ENCODE results near the gene TMEM198. TPM values are rescaled to one million over a fixed set of nuclear protein-coding genes. Genes with fewer than 3 reads are reported as not detected.

Gene TMEM198
- total RNA-seq, 1 donor from 2014 or later: 1.5 TPM

DNA sequence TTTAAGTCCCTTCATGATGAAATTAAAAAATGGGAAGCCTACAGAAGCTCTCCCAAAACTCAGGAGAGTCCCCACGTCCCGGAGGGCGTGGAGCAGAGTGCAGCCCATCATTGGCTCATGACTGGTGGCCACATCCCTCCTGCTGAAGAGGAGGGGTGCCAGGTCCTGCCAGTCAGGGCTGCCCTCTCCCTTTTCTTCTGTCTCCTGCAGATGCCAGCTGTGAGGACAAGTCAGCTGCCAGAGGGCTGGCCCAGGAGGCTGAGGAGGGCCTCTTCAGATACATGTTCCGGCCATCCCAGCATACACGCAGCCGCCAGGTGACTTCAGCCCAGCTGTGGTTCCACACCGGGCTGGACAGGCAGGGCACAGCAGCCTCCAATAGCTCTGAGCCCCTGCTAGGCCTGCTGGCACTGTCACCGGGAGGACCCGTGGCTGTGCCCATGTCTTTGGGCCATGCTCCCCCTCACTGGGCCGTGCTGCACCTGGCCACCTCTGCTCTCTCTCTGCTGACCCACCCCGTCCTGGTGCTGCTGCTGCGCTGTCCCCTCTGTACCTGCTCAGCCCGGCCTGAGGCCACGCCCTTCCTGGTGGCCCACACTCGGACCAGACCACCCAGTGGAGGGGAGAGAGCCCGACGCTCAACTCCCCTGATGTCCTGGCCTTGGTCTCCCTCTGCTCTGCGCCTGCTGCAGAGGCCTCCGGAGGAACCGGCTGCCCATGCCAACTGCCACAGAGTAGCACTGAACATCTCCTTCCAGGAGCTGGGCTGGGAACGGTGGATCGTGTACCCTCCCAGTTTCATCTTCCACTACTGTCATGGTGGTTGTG lies 30.9 kb downstream of the TMEM198 start:
- TF ChIP-seq POLR2AphosphoS5 (IDR thresholded peaks at IDR 0.05; ENCODE audit: insufficient read depth in 1 of 2, low read depth in 1 of 2): no peak
- peaks cover 14% of the 10 kb centered on the region for H3K4me1 ChIP-seq
- intact Hi-C loops (cut with DNase I): no loop called here

DNA sequence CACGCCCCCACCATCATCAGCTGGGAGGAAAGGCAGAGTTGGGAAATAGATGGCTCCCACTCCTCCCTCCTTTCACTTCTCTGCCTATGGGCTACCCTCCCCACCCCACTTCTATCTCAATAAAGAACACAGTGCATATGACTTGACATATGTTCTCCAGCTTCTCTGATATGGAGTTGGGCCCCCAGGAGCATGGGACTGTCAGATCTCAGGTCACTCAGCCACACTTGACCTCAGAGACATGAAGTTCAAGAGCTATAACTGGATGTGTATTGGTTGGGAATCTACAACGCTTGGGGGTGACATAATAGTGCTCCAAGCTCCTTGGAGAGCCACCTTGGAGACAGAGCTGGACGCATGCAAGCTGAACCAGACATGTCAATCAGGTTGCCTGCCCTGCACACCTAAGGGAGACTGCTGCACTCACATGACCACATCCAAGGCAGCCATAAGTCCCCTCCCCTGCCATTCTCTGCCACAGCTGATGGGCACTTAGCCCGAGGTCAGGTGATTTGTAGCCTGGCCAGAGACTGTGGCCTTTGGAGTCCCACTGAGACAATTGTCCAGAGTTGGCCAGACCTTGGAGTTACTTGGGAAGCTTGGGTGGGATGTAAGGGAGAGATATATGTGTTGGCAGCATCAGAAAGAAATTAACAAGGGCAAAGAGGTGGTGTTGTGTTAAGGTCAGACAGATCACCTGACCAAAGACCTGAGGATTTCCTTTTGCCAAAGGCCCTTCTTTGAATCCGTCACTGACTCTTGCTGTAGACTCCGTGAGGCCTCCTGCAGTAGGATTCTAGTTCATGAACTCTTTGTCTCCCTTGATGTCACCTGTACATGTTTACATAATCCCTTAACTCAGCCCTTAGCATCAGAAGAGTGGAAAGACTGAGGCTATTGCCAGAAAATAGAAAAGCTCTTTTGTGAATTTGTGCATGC lies 32.0 kb downstream of the TMEM198 start:
- TF ChIP-seq, protein P1, sequence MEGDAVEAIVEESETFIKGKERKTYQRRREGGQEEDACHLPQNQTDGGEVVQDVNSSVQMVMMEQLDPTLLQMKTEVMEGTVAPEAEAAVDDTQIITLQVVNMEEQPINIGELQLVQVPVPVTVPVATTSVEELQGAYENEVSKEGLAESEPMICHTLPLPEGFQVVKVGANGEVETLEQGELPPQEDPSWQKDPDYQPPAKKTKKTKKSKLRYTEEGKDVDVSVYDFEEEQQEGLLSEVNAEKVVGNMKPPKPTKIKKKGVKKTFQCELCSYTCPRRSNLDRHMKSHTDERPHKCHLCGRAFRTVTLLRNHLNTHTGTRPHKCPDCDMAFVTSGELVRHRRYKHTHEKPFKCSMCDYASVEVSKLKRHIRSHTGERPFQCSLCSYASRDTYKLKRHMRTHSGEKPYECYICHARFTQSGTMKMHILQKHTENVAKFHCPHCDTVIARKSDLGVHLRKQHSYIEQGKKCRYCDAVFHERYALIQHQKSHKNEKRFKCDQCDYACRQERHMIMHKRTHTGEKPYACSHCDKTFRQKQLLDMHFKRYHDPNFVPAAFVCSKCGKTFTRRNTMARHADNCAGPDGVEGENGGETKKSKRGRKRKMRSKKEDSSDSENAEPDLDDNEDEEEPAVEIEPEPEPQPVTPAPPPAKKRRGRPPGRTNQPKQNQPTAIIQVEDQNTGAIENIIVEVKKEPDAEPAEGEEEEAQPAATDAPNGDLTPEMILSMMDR (IDR thresholded peaks at IDR 0.05): no peak
- TF ChIP-seq POLR2AphosphoS5 (IDR thresholded peaks at IDR 0.05; ENCODE audit: insufficient read depth in 1 of 2, low read depth in 1 of 2) (no peak), POLR2A (IDR thresholded peaks at IDR 0.05) (no peak)
- peaks cover 7% of the 10 kb centered on the region for H3K4me1 ChIP-seq
- intact Hi-C loops (cut with DNase I): no loop called here
- H3K27ac ChIP-seq: no peak overlapping the region
- no peak for DNase-seq (ENCODE audit: extremely low spot score in 2 of 2)
- H3K4me3 ChIP-seq: no peak overlapping the region
- H3K36me3 ChIP-seq: no peaks in the 10 kb centered on the region
- H3K27me3 ChIP-seq: no peaks in the 10 kb centered on the region
- H3K9me3 ChIP-seq: no peaks in the 10 kb centered on the region

More for the DNA sequence above, 30.9 kb downstream of the TMEM198 start:
- Histone ChIP-seq H3K36me3 (no peaks in the 10 kb centered on the region), H3K4me3 (no peak overlapping the region), H3K27me3 (no peaks in the 10 kb centered on the region), H3K9me3 (no peaks in the 10 kb centered on the region), H3K27ac (no peak overlapping the region)
- DNase-seq (ENCODE audit: extremely low spot score in 2 of 2): no peak

DNA sequence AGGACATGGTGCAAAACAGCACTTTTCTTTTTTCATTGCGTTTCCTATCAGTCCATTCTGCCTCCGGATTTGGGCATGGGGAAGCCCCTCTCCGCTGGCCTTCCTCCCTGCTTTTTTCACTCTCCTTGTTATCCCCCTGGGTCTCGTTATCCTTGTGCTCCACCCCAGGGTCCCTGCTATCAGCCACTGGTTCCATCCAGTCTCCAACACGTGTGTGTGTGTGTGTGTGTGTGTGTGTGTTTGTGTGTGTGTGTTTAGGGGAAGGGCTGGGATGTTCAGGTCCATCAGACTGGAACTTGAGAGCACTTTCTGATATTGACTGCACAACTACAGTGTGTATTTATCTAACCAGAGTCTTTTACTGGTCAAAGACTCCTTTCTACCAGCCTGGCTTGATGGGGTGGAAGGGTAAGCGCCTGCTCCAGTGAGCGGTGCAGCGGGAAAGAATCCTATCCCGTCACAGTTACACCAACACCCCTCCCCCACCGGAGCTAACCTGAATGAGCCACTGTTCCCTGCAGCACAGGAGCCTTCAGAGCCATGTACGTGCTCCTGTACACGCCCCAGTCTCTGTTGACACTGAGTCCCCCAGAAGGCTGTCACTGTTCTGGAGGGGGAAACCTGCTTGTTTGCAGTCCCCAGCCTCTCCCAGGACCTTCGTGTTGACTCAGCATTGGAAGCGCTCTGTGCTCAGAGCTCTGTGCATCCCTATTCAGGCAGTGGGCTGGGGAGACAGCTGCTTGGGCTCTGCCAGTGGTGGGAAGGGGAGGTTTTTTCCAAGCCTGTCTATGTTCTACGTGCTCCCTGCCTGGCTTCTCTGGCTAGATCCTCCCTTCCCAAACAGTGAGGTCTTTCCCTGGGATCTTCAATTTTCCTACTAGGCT lies 32.9 kb downstream of the TMEM198 start:
- DNase-seq (ENCODE audit: extremely low spot score in 2 of 2): no peak
- H3K27me3 ChIP-seq: no peaks in the 10 kb centered on the region
- peaks cover 2% of the 10 kb centered on the region for H3K4me1 ChIP-seq
- H3K27ac ChIP-seq: no peak overlapping the region
- H3K36me3 ChIP-seq: no peaks in the 10 kb centered on the region
- intact Hi-C loops (cut with DNase I): no loop called here
- TF ChIP-seq, protein P1 (IDR thresholded peaks at IDR 0.05): no peak
- TF ChIP-seq POLR2AphosphoS5 (IDR thresholded peaks at IDR 0.05; ENCODE audit: insufficient read depth in 1 of 2, low read depth in 1 of 2) (no peak), POLR2A (IDR thresholded peaks at IDR 0.05) (no peak)
- no peak overlapping the region for H3K4me3 ChIP-seq
- no peaks in the 10 kb centered on the region for H3K9me3 ChIP-seq

DNA sequence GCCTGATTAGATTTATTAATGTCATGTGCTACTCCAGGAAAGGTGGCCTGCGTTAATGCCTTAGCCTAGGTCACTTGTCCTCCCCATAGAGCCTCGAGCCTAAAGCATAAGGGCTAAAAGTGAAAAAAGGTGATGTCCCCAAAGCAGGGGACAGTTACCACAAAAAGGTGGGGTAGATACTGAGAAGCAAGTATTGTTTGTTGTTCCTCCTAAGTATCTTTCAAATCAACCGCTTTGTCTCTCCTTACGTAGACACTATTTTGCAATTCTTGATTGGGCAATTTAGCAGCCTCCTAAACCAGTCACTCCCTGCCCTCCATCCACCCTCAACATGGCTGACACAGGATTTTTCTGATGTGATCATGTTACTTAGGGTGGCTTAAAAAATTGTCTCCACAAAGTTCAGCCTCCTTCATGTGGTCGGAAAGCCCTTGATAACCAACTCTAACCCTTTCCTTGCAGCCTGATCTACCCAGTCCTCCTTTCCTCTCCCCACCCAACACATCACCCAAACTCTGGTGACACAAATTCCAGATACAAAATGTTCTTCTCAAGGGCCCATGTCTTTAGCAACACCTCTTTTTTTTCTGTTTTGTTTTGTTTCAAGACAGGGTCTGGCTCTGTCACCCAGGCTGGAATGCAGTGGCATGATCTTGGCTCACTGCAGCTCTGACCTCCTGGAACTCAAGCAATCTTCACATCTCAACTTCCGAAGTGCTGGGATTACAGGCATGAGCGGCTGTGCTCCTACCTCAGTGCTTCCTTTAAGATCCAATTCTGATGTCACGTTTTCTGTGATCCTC lies 35.2 kb downstream of the TMEM198 start:
- no peak for TF ChIP-seq POLR2A (IDR thresholded peaks at IDR 0.05)
- TF ChIP-seq, protein P1 (IDR thresholded peaks at IDR 0.05): no peak
- no peak for TF ChIP-seq POLR2AphosphoS5 (IDR thresholded peaks at IDR 0.05; ENCODE audit: insufficient read depth in 1 of 2, low read depth in 1 of 2)
- Histone ChIP-seq H3K36me3 (no peaks in the 10 kb centered on the region), H3K4me1 (no peaks in the 10 kb centered on the region), H3K9me3 (no peaks in the 10 kb centered on the region), H3K4me3 (no peak overlapping the region), H3K27ac (no peak overlapping the region), H3K27me3 (no peaks in the 10 kb centered on the region)
- intact Hi-C loops (cut with DNase I): no loop called here
- no peak for DNase-seq (ENCODE audit: extremely low spot score in 2 of 2)

All from vagina (tissue), 2 donors.